ENCODE results near the gene SPATS1. TPM values are rescaled to one million over a fixed set of nuclear protein-coding genes. Genes with fewer than 3 reads are reported as not detected.
"Not testable (repeated sequence)": the region's sequence is repeated elsewhere in the genome, so short reads cannot be mapped to it uniquely, and the experiment has no call there.

Gene SPATS1
- polyA plus RNA-seq, 3 donors: not detected

- H3K27ac ChIP-seq (ENCODE audit: low read depth, low read length): no peak overlapping the region
Observed at GRCh38 chr6:44309631-44310030, 32.8 kb upstream of the SPATS1 start.

- no peak overlapping the region for H3K27ac ChIP-seq (ENCODE audit: low read depth, low read length)
- WGBS, 3 donors: 94 to 97% (median 96%) methylated on average over 3 of the region's 3 CpGs
Observed at GRCh38 chr6:44310241-44310640, 32.2 kb upstream of the SPATS1 start.

- WGBS, 3 donors: 50 to 89% (median 68%) methylated on average over 2 of the region's 2 CpGs
- no peak overlapping the region for H3K27ac ChIP-seq (ENCODE audit: low read depth, low read length)
Observed at GRCh38 chr6:44311304-44311703, 31.1 kb upstream of the SPATS1 start.

- WGBS, 3 donors: 77 to 81% (median 81%) methylated on average over 3 of the region's 3 CpGs
- no peak overlapping the region for H3K27ac ChIP-seq (ENCODE audit: low read depth, low read length)
Observed at GRCh38 chr6:44311767-44312166, 30.7 kb upstream of the SPATS1 start.

- WGBS, 3 donors: 2 to 3% (median 2%) methylated on average over 52 of the region's 52 CpGs
- H3K27ac ChIP-seq (ENCODE audit: low read depth, low read length): no peak within 1 kb of the TSS
Observed at GRCh38 chr6:44312901-44313788, 29.3 kb upstream of the SPATS1 start, which contains the start of gene AARS2. Gene AARS2 (minus strand): TSS chr6:44313347. CDS start chr6:44313323, 24 bp downstream.

- H3K27ac ChIP-seq (ENCODE audit: low read depth, low read length): not testable (repeated sequence)
- 80 to 93% (median 90%) methylated on average over 8 of the region's 8 CpGs for WGBS, 3 donors
Observed at GRCh38 chr6:44314657-44315056, 27.8 kb upstream of the SPATS1 start.

- H3K27ac ChIP-seq (ENCODE audit: low read depth, low read length): no peak overlapping the region
- WGBS, 3 donors: 53 to 65% (median 63%) methylated on average over 3 of the region's 3 CpGs
Observed at GRCh38 chr6:44315516-44315915, 26.9 kb upstream of the SPATS1 start.

GRCh38 chr6:44315951-44316350 lies 26.5 kb upstream of the SPATS1 start:
- H3K27ac ChIP-seq (ENCODE audit: low read depth, low read length): no peak overlapping the region
- WGBS, 3 donors: 44 to 76% (median 68%) methylated on average over 5 of the region's 5 CpGs

GRCh38 chr6:44316481-44316880 lies 26.0 kb upstream of the SPATS1 start:
- WGBS, 3 donors: 60 to 83% (median 64%) methylated on average over 12 of the region's 12 CpGs
- no peak overlapping the region for H3K27ac ChIP-seq (ENCODE audit: low read depth, low read length)

- WGBS, 3 donors: 42 to 73% (median 72%) methylated on average over 9 of the region's 9 CpGs
- H3K27ac ChIP-seq (ENCODE audit: low read depth, low read length): not testable (repeated sequence)
Observed at GRCh38 chr6:44317136-44317631, 25.3 kb upstream of the SPATS1 start.

- H3K27ac ChIP-seq (ENCODE audit: low read depth, low read length): no peak overlapping the region
- 85 to 94% (median 87%) methylated on average over 3 of the region's 3 CpGs for WGBS, 3 donors
Observed at GRCh38 chr6:44321210-44321609, 21.2 kb upstream of the SPATS1 start.

GRCh38 chr6:44327096-44327495 lies 15.4 kb upstream of the SPATS1 start:
- H3K27ac ChIP-seq (ENCODE audit: low read depth, low read length): no peak overlapping the region

GRCh38 chr6:44327760-44328159 lies 14.7 kb upstream of the SPATS1 start:
- no peak overlapping the region for H3K27ac ChIP-seq (ENCODE audit: low read depth, low read length)
- WGBS, 3 donors: 32 to 82% (median 75%) methylated on average over 2 of the region's 2 CpGs

GRCh38 chr6:44328203-44328602 lies 14.2 kb upstream of the SPATS1 start:
- H3K27ac ChIP-seq (ENCODE audit: low read depth, low read length): not testable (repeated sequence)
- 20 to 44% (median 34%) methylated on average over 7 of the region's 9 CpGs for WGBS, 3 donors

GRCh38 chr6:44329858-44330257 lies 12.6 kb upstream of the SPATS1 start:
- H3K27ac ChIP-seq (ENCODE audit: low read depth, low read length): no peak overlapping the region
- 54 to 68% (median 66%) methylated on average over 5 of the region's 5 CpGs for WGBS, 3 donors

GRCh38 chr6:44332585-44332984 lies 9.9 kb upstream of the SPATS1 start:
- WGBS, 3 donors: 46 to 59% (median 54%) methylated on average over 7 of the region's 7 CpGs
- H3K27ac ChIP-seq (ENCODE audit: low read depth, low read length): no peak overlapping the region

- WGBS, 3 donors: 60 to 67% (median 66%) methylated on average over 11 of the region's 11 CpGs
- no peak overlapping the region for H3K27ac ChIP-seq (ENCODE audit: low read depth, low read length)
Observed at GRCh38 chr6:44333273-44333919, 9.1 kb upstream of the SPATS1 start.

- no peak overlapping the region for H3K27ac ChIP-seq (ENCODE audit: low read depth, low read length)
- 63 to 89% (median 72%) methylated on average over 5 of the region's 5 CpGs for WGBS, 3 donors
Observed at GRCh38 chr6:44333942-44334341, 8.5 kb upstream of the SPATS1 start.

- 38 to 64% (median 62%) methylated on average over 1 of the region's 1 CpG for WGBS, 3 donors
- H3K27ac ChIP-seq (ENCODE audit: low read depth, low read length): no peak overlapping the region
Observed at GRCh38 chr6:44335631-44336030, 6.8 kb upstream of the SPATS1 start.
